Left hindlimb (tissue), 1 donor: ENCODE data around the gene TRIM65.
A peak's percentile ranks its signal among the peaks of the same experiment; 100 is the strongest.
"Not testable (repeated sequence)": the region's sequence is repeated elsewhere in the genome, so short reads cannot be mapped to it uniquely, and the experiment has no call there.

Experiments used
- DNase-seq: peaks from one replicate; pipeline ENCODE4 v3.0.0-alpha.2; 2018

TRIM65 gene

DNA sequence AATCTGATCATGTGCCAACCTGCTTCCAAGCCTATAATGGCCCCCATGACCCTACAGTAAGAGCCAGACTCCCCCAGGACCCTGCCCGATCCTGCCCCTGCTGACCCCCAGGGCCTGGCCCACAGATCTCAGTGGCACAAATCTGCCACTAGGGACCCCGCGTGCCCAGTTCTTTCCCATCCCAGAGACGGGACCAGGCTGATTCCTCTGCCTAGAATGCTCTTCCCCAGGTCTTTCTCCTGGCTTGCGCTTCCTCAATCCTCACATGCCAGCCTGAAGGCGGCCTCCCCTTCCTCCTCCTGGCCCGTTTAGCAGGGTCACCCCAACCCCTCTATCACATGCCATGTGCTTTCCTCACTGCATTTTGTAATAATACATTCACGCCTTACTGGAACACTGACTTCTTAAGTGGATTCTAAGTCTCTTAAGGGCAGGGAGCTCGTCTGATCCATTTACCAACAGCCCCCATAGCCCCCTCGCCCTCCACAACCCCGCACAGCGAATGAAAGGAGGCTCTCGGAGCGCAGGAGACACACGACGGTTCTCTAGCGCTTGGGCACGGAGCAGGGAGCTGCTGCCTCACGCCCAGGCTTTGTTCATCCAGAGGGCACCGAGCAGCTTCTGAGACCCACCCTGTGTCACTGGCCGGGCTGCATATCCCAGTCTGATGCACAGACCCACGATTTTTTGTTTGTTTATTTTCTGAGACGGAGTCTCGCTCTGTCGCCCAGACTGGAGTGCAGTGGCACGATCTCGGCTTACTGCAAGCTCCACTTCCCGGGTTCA, 1.2 kb downstream of the TRIM65 start:
- no peak for DNase-seq

DNA sequence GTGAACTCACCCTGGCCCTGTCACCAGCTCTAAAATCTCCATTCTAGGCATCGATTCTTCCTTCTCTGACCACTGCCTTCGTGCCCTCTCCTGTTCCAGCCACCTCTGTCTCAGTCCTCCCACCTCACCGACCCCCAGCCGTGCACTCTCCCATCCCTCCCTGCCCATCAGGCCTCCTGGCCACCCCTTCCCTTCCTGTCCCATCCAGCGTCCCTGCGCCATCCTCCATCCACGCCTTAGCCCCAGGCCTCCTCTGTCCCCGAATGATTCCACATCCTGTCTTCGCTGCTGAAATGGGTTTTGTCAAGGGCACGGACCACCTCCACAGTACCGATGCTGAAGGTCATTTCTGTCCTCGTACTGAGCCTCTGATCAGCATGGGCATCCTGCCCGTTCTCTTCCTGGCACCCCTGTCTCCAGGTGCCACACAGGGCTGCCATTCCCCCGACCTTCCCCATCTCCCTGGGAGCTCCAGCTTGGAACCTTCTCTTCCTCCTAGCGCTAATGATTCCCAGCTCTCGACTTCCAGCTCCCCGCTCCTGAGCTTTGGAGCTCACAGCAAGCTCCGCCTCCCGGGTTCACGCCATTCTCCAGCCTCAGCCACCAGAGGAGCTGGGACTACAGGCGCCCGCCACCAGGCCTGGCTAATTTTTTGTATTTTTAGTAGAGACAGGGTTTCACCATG, 2.6 kb downstream of the TRIM65 start:
- DNase-seq: no peak

GRCh38 chr17:75893305-75894048, 3.3 kb downstream of the TRIM65 start:
- no peak for DNase-seq

DNA sequence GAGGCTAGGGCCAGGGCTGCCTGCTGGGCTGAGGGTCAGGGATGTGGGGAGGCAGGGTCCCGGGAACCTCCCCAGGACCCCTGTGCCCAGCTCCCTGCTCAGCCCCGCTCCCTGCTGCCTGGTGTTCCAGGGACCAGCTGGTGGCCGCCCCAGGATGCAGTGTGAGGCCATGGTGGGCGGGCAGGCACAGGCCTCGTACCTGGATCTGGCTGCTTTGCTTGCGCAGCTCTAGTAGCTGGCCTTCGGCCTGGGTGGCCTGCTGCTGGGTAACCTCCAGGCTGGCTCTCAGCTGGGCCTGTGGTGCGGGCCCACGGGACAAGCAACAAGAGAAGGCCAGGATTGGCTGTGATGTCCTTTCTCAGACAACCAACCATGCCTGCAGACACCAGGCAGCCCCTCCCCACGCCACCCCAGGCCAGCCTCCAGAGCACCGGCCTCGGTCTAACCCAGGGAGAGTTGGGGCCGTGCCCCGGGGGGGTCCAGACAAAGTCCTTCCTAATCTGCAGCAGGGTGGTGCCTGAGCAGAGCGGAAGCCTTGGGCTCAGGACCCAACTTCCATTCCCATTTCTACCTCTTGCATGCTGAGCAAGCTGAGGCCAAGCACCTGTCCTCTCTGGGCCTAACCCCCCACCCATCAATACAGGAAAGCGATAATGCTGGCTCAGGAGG, 4.1 kb downstream of the TRIM65 start:
- no peak for DNase-seq

DNA sequence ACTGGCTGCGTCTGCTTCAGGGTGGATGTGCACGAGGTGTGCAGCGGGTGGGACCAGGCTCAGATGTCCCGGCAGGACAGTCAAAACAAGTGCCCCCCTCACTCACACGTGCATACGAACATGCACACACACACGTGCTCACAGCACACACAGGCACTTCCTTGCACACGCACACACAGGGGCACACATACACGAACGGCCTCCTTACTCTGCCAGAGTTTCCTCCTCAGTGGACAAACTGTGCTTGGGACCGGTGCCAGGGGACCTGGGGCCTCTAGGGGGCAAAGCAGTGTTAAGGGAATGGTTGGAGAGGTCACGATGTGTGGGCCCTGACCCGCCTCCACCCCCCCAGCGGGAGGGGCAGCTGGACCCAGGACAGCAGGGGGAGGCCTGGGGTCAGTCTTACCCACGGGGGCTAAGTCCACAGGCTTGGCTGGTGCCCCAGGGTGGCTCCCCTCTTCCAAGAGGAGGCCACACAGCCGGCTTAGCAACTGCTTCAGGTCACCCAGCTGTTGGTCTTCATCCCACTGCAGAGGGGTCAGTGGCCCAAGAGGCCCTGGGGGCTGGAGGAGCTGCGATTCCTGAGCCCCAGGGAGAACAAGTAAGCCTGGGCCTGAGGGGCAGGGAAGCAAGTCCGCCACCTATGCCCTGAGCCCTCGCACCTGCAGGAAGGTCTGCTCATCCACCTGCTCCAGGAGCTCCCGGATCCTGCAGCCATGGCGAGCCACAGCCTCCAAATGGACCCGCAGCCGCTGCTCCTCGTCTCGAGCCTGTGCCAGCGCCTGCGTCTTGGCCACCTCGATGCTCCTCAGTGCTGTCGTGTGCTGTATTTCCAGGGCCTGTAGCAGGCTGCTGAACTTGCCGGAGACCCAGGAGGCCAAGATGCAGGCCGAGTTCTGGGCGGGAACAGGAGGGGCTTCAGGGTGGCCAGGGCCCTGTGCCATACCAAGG, 4.9 kb downstream of the TRIM65 start:
- DNase-seq: no peak

- no peak for DNase-seq
These were observed 5.6 kb downstream of the TRIM65 start for GRCh38 chr17:75891022-75891604.

DNA sequence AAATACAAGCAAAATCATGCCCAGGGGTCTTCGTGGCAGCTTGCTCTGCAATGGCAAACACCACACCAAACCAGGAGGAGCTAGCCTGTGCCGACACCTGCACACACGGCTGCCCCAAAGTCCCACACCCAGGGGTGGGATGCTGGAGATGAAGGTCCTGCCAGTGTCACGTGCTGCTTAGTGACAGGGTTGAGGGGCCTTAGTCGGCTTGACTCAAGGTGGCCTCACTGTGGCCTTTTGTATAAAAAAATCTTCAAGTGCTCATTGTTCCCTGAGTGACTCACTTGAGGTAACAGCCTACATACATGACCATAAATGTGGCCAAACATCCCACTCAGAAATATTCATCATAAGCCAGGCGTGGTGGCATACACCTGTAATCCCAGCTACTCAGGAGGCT, 7.3 kb downstream of the TRIM65 start:
- DNase-seq: no peak

GRCh38 chr17:75888484-75888883, 8.3 kb downstream of the TRIM65 start:
- no peak for DNase-seq

- DNase-seq: not testable (repeated sequence)
These were observed 10.9 kb downstream of the TRIM65 start for GRCh38 chr17:75885860-75886259.

GRCh38 chr17:75885431-75885830, 11.3 kb downstream of the TRIM65 start:
- no peak for DNase-seq

GRCh38 chr17:75881678-75882454, 14.9 kb downstream of the TRIM65 start:
- DNase-seq: no peak

DNA sequence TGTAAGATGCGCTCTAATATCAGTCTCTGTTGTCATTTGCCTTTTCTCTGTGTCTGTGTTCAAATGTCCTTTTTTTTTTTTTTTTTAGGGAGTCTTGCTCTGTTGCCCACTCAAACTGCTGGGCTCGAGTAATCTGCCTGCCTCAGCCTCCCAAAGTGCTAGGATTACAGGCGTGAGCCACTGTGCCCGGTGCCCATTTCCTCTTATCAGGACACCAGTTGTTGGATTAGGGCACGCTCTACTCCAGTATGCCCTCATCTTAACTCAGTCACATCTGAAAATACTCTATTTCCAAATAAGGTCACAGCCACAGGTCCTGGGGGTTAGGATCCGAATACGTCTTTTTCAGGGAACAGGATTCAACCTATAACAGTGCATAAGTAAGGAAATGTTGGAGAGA, 16.5 kb downstream of the TRIM65 start:
- no peak for DNase-seq

GRCh38 chr17:75878174-75878998, 18.4 kb downstream of the TRIM65 start, which contains the start of gene TRIM47:
TRIM47 (minus strand) TSS chr17:75878581; CDS start chr17:75878548, 33 bp downstream.
- DNase-seq: peak; percentile 86

- DNase-seq: peak; percentile 74
These were observed 19.0 kb downstream of the TRIM65 start for GRCh38 chr17:75877752-75878173.

DNA sequence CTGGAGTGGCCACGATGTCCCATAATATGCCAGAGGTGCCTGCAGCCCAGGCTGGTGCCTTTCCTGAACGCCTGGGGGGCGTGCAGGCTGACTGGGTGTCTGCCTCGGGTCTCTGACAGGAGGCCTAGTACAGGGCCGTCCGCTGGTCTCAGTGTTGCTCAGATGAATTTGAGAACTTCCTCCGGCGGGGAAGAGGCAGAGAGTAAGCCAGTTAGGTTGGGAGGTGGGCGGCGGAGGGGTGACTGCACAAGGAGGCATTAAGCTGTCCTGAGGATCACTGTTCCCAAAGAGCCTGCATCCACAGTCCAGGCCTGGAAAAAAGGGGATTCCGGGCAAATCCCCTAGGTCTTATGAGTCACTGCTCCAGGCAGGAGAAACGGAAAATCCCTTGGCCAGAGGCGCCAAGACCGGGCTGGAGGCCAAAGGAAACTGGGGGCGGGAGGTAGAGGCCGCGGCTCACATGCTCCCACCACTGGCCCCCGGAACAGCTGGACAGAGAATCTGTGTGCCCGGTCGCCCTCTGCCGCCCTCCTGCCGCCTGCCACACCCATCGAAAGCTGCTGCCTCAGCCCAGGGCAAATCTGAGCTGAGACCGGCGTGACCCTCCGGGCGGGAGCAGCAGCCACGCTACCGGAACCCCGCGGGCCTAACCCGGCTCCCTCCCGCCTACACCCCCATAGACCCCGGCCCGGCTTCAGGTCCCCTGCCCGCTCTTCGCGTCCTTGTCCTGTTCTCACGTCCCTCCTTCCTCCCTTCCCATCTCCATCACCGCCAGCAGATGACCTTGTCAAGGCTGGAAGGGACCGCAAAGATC, 19.6 kb downstream of the TRIM65 start:
- DNase-seq: peak; percentile 97

DNA sequence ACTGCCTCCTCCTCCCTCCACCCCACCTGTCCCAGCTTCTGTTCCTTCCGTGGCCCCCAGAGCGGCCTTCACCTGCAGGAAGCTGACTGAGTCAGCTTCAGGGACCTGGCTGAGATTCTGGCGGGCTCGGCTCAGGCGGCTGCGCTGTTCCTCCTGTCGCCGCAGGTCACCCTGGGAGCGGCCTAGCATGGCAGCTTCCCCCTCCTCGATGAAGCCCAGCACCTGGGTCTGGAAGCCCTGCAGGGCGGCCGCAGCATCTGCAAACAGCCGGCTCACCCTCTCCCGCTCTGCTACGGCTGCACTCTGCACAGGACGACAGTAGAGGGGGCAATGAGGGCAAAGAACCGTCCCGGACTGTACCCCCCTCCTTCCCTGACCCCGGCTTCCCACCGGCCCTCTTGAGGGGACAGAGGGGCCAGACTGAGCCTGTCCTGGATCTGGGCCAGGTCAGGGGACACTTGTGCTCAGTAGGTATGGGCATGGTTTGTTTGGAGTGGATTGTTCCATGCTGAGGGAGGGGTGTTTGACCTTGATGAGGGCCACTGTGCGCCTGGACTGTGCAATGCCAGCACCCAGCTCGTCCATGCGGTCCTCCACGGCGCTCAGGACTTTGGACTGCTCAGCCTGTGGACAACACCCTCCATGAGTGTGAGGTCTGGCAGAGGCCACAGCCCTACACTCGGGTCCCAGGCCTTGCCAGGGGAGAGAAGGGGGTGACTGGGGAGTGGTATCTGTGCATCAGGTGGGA, 20.4 kb downstream of the TRIM65 start:
- DNase-seq: no peak

DNA sequence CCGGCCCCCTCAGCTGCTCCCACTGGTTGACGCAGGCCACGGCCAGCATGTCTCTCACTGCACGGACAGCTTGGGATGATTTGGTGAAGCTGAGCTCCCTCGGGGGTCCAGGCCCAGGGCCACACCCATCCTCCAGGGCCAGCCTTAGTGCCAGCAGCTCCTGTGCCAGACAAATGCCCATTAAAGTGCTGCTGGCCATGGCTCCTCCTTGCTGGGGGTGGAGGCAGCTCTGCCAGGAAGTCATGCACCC, 20.9 kb downstream of the TRIM65 start:
- no peak for DNase-seq
